GM18858 (cell line): ENCODE measurements around the gene FAM131C.

ENCODE experiments used
- ATAC-seq: cut with Tn5 transposase; IDR thresholded peaks from one replicate; pipeline ENCODE4 v1.9.1; 2021; ENCODE audit not compliant: unreplicated experiment

The FAM131C gene, protein sequence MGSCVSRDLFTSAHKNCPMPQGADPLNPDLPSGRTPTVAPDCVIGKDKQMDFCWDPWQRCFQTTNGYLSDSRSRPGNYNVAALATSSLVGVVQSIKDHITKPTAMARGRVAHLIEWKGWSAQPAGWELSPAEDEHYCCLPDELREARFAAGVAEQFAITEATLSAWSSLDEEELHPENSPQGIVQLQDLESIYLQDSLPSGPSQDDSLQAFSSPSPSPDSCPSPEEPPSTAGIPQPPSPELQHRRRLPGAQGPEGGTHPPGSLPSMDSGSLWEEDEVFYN

DNA sequence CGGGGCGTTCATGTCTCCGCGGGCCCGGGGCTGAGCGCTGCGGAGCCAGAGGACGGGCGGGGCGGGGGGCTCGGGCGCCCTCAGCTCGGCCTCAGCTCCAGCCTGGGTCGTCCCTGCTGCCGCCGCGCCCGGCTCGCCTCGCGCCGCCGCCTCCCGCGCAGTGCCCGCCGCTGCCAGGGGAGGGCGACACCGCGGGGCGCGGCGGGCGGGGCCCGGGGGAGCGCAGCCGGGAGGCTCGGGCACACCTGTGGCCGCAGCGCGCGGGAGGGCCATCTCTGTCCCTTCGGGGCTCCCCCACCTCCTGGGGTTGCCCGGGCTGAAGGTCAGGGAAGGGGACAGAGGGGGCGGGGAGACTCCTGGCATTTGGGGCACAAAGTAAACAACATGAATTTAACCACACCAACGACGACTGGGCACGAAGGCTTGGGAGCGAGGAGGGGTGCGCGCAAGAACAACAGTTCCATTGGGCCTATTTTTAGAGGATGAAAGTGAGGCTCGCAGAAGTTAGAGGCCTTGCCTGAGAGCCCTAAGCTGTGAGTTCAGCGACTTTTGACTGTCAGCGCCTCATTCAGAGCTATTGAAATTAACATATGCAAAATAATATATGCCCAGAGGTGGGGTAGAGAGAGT, at the start of gene FAM131C:
TSS of gene FAM131C (minus strand) at position 162 of the 630 bp plus-strand sequence. CDS start 209 bp downstream, outside the sequence.
- ATAC-seq, result no peak

DNA sequence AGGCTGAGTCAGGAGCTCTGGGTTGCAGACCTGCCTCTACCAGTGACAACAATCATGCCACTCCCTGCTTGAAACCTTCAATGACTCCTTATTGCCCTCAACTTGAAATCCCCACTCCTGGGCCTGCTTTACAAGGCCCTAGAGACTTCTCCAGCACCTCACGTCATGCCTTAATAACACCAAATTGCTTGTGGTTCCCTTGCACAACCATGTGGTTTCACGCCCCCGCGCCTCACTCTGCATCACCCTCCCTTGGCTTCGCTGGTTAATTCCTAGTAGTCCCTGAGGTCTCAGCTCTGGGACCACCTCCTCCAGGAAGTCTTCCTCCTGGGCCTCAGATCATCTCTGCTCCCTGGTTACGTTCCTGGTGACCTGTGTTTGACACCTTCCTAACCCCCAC, 49.5 kb upstream of the FAM131C start:
- no peak for ATAC-seq

DNA sequence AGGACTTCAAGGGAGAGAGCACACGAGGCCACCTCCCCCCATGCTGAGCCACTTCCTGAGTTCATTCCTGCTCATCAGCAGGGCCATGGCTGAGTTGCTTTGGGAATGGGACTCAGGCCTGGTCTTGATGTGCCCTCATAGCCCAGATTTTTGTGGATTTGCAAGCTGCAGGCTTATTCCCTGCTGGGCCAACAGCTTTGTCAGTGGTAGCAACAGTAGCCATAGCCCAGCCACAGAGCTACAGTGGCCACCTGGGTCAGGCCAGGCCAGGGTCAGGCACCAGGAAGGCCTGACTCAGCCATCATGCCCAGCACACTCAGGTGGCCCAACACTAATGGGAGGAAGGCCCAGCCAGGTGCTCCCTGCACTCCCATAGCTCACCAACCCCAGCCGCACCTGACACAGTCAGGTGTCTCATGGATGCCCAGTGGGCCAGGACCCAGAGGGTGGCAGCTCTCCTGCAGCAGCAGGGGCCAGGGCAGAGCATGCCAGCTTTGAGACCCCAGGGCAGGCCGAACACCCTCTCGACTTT, 49.0 kb upstream of the FAM131C start:
- ATAC-seq, result no peak

DNA sequence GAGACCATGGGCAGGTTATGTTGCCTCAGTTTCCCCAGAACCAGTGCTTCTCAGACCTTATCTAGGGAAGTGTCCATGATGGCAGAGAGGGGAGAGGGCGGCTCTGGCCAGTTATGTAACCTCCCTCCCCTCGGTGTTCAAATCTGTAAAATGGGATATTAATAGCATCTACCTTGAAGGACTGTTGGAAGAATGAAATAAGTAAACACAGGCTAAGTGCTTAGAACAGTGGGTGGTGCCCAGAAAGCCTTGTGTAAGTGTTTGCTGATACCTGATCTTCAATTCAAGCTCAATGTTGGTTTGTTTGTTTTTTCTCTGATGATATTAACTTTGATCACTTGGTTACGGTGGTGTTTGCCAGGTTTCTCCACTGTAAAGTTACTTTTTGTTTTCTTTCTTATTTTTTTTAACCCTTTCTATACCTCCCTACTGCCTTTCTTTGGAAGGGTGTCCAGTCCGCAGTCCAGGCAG, 47.5 kb upstream of the FAM131C start:
- no peak for ATAC-seq

DNA sequence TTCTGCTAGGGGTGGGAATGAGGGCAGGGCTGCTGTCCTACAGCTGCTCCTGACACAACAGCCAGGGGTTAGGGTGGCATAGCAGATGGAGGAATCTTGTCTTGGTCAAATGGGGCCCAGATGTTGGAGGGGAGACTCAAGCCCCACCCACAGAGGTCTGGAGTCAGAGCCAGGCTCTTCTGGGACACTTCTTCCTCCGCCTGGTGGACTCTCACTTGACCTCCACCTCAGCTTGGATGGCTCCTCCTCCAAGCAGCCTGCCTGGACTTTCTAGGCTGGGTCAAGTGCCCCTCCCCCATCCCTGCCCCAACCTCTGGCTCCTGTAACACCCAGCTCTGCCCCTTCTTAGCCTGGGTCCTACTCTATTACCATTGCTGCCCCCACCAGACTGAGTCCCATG, 47.0 kb upstream of the FAM131C start:
- no peak for ATAC-seq

DNA sequence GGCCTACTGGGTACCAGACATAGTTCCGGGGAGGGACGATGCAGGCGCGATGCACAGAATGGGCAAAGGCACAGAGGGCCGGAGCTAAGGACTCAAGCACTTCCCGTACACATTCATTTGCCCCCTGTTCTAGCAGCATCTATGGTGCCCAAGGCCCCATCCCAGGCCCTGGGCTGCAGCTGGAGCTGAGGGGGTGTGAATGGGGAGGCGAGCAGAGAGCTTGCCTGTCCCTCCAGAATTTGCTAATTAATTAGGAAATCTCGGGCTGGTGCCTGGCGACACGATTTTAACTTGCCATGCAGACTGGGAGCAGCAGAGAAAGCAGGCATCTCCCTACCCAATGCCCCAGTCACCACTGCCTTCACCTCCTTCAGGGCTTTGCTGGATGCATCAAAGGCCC, 46.5 kb upstream of the FAM131C start:
- ATAC-seq, result no peak

DNA sequence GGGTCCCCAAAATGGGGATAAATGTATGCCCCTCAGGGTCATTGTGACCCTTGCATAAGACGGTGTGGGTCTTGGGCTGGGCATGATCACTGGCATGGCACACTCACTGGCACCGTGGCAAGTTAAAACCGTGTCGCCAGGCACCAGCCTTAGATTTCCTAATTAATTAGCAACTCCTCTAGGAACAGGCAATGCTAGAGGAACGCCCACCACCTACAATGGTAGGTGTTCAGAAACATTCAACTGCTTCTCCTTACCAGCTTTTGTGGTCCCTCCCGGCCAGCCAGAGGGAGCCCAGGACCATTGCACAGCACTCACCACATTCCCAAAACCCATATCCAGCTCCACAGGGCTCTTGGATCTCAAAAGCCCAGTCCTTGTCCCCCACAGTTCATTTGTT, 46.1 kb upstream of the FAM131C start:
- ATAC-seq, result no peak

DNA sequence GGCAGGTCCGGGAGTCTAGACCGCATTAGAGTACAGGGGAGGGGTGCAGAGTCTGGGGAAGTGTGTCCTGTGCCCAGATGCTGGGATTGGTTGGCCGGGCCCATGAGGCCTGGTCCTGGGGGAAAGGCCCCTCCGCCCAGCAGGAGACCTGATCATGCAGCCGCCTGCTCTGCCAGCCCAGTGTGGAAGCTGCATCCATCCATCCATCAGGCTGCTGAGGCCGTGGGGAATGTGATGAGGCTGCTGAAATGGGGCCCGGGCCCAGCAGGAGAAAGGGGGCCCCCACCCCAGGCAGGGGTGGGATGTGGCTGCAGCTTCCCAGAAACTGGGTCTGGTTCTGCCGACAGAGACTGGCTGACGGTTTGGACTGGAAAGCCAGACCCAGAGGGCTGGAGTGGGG, 45.3 kb upstream of the FAM131C start:
- no peak for ATAC-seq

DNA sequence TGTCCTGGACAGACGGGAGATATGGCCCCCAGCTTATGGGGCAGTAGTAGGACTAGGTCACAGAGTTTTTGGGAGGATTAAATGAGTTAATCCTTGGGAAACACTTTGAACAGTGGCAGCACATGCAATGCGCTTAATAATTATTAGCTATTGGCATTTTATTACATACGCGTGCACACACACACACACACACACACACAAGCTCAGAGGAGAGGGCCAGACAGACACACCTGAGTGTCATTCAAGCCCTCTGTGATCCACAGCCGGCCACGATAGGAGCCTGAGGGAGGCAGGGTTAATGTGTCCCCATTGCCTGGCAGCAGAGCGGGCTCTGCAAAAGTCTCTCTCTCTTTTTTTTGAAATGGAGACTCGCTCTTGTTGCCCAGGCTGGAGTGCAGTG, 44.5 kb upstream of the FAM131C start:
- ATAC-seq, result no peak

DNA sequence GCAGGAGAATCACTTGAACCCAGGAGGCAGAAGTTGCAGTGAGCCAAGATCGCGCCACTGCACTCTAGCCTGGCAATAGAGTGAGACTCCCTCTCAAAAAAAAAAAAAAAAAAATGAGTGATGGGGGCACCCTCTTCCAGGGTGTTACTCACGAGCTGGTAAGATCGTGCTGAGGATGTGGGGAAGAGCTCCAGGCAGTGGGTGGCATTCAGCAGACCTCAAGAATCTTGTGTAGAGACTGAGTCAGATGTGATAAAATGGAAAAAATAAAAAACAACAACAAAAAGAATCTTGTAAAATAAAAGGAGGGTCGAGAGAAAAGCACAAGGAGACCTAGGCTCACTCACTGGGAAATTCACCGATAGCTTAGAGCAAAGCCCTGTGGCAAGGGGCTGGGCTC, 43.9 kb upstream of the FAM131C start:
- no peak for ATAC-seq

DNA sequence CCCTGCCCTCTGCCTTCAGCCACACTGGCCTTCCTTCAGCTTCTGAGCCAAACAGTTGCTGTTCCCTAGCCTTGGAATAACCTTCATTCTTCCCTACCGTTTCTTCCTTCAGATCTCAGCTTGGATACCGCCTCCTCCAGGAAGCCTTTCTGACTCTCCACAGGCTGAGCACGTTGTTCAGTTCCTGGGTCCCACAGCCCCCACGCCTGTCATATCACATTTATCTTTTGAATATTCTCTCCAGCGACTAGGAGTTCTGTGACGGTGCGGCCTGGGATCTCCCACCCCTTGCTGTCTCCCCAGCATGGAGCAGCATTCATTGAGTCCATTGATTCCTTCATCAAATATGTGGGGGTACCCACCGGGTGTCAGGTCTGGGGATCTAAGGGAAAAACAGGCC, 43.2 kb upstream of the FAM131C start:
- no peak for ATAC-seq

DNA sequence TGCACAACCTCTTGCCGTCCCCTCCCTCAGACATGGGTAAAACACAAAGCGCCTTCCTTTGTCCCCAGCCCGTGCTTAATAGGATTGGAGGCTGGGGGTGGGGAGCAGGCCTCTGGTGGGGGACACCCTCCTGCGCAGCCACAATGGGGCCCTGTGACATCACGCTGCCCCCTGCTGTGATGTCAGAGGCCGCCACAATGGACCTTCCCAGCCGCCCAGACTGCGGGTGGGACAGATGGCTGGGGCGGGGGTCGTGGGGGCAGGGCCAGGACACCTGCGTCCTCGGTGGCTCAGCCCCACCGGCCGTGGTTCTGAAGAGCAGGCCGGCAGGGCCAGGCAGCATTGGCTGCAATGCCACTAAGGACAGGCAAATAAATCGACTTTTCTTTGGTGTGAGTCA, 42.6 kb upstream of the FAM131C start:
- no peak for ATAC-seq

DNA sequence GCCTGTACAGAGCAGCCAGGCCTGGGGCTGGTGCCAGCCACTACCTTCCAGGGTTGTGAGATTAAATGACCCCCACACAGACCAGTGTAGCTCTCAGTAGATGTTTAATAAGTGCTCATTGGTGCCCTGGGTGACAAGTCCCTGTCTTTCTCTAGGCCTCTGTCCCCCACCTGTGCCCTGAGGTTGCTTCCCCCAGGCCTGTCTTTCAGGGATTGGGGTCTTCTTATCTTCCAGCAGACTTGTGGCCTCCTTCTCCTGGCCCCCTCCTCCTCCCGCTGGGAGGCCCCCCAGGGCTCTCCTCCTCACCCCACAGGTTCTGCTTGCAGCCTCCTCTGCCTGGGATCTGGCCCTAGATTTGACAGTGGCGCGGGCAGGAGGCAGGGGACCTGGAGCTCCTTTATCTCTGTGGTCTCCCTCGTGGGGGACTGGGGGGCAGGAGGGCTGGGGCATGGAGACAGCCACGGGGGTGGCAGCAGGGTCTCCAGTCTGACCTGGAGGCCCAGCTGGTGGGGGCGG, 42.1 kb upstream of the FAM131C start:
- no peak for ATAC-seq

DNA sequence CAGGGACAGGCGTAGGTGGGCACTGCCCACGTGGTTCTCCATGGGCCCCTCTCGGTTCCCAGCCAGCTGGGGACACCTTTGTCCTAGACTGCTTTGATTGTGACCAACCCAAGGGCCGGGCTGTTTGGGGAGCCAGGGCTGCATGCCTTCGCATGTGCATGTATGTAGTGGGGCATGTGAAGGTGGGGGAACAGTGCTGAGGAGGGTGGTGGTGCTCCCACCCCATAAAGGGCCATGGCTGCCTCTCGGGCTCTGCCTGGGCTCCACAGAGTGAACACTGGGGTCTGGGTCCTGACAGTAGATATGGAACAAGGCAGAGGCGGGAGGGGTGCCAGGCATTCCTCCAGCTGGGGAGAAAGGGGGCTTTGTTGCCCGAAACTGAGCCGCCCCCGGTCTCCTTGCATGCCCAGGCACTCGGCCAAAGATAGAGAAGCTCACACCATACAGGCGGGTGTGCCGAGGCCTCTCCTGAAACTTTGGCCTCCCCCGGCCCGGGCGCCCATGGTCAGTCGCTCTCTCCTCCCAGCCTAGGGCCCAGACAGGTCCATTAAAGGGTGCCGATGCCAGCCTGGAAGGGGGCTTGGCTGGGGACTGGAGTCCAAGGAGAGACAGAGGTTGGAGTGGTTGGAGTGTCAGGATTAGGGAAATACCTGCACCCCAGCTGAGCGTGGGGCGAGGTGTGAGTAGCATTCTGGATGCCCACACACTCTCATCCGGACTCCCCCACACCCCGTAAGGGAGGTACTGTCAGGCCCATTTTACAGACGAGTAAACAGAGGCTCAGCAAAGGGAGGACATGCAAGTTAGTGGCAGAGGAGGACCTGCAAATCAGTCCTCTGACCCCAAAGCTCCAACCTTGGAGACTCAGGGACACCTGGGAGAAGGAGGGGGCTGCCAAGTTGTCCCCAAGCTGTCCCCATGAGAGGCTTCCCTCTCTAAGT, 41.3 kb upstream of the FAM131C start:
- ATAC-seq, result no peak

DNA sequence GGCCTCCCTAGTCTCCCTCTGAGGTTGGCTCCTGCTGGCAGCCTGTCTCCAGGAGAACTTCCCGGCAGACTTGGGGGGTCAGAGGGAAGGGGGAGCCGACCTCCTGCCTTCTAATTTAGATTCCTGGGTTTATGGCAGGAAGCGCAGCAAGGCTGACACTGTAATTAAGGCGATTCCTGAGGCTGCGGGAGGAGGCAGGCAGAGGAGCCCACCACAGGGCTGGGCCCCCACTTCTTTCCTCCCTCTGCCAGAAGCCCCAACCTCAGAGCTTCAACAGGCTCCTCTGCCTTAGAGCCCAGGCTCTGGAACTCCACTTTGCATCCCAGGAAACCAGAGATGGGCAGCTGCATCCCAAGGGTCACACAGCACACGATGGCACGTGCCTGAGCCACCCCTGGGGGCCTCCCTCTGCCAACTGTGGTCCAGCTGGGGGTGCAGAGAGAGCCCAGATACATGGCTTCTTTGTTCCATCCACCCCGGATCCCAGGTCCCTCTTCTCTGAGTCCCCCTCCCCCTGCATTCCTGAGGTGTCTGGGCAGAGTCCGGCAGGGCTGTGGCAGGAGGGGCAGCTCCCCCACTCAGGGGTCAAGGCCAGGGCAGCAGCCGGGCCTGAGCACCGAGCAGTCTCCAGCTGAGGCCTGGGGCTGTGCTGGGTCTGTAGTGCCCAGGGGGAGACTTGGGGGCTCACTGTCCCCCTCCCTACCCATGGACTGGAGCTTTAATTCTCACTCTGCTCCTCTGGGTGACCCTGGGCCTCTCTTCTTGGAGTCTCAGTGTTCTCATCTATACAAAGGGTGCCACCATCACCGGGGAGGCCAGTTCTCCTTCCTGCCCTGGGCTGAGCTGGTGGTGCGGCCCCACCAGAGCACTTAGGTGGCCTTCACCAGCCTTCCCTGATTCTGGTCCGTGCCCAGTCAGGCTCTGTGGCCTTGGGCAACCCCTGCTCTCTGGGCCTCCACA, 39.4 kb upstream of the FAM131C start:
- ATAC-seq, result no peak

DNA sequence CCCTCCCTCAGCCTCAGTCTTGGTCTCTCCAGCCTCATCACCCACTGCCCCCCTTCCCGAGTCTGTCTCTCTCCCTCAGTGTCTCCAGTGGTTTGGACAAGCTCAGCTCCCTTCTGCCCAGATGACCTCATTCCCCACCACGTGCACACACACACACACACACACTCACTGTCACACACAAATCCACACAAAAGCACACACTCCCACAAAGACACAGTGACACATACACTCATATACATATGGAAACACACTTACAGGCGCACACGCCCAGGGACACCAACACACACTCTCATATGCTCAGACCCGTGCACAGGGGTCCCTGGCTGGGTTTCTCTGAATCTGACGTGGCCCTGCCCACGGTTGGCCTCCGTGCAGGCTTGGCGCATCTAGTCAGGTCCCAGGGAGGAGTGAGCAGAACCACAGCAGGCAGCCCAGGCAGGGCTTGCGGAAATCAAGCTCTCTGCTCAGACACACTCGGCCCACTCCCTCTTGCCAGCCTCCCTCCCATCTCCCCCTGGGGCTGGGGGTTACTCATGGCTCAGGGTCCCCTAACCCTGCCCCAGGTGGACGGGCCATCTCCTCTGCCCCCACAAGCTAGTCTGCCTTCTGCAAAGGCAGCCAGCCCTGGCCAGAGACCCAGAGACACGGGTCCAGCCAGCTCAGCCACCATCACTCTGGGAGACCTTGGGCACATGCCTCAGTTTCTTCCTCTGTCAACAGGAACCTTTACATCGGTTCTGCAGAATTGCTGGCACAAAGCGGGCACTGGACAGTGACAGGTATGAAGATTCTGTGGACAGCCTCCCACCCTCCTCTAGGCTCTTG, 38.5 kb upstream of the FAM131C start:
- no peak for ATAC-seq

DNA sequence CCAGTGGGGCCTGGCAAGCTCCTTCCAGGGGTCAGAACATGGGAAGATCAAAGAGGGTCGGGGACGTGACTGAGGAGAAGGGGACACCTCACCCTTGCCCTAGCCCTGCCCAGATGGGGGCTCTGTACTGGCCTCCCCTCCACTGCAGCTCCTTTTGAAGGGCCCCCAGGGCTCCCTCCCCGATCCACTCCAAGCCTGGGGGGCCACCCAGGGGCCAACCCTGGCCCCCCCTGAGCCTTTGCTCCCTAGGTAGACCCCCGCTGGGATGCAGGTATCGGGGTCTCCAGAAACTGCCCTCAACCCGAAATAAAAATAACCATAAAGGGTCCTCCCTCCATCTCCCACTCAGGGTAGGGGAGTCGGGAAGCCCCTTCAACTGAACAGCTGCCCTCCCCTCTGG, 37.4 kb upstream of the FAM131C start:
- ATAC-seq, result no peak

DNA sequence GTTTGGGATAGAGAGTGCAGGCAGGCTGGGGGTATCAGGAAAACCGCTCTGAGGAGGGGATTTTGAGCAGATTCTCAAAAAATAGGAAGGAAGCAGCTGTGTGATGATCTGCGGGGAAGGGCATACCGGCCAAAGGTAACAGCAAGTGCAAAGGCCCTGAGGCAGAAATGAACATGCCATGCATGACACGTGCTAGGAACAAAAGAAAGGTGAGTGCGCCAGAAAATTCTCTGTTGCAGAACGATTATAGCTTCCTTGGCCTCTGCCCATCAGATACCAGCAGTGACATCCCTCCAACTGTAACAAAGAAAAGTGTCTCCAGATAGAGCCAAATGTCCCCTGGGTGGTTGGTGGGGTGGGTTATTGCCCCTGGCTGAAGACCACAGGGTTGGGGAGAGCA, 37.0 kb upstream of the FAM131C start:
- no peak for ATAC-seq

DNA sequence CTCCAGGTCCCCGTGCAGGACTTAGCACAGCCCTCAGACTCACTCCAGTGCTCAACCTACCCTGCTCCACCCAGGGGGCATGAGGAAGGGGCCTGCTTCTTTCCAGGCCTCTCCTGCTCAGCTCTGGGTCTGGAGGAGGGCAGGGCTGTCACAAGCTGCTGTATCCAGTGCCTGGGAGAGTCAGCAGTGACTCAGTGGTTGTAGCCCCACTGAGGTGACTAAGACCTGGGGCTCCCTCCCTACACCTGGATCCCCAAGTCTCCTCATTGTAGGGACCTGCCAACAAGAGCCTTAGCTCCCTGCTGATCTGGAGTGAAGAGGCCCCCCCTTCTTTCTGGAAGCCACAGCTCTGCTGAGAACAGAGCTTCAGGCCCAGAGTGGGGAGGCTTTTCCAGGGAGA, 36.1 kb upstream of the FAM131C start:
- no peak for ATAC-seq
